Neural crest cell (in vitro differentiated cells): ENCODE results near the gene TMEM225B. TPM values are rescaled to one million over a fixed set of nuclear protein-coding genes. Genes with fewer than 3 reads are reported as not detected.
"Not testable (repeated sequence)": the region's sequence is repeated elsewhere in the genome, so short reads cannot be mapped to it uniquely, and the experiment has no call there.

ENCODE experiments used
- DNase-seq: peaks from one replicate; pipeline ENCODE4 v3.0.0; 2021; ENCODE audit warnings: low read depth, mixed read lengths, low spot score
- H3K27ac Mint-ChIP-seq: one replicate; pipeline ENCODE4 v1.8.0; 2021; ENCODE audit warnings: mild to moderate bottlenecking, mixed read lengths; ENCODE audit not compliant: unreplicated experiment
- H3K27me3 Mint-ChIP-seq: 2 replicates; pipeline ENCODE4 v1.8.0; 2021; ENCODE audit warnings: low read depth, mild to moderate bottlenecking, mixed read lengths
- H3K36me3 Mint-ChIP-seq: 2 replicates; pipeline ENCODE4 v1.8.0; 2021; ENCODE audit warnings: low read depth, mild to moderate bottlenecking, mixed read lengths
- H3K4me1 Mint-ChIP-seq: 2 replicates; pipeline ENCODE4 v1.8.0; 2021; ENCODE audit warnings: mixed read lengths
- H3K4me3 Mint-ChIP-seq: one replicate; pipeline ENCODE4 v1.8.0; 2021; ENCODE audit warnings: mild to moderate bottlenecking, mixed read lengths
- H3K9me3 Mint-ChIP-seq: 2 replicates; pipeline ENCODE4 v1.8.0; 2021; ENCODE audit warnings: mixed read lengths
- total RNA-seq: library from RNA; stranded (reverse); gene quantifications from 2 replicates; pipeline ENCODE4 v1.2.1, GENCODE V29; 2021
- TF ChIP-seq, protein P1 (sequence below): fragments of 200-600 bp; sonication (generic); conservative IDR thresholded peaks from 2 replicates; pipeline ENCODE4 v1.5.0; 2021; ENCODE audit warnings: antibody characterized with exemption, mild to moderate bottlenecking

Gene TMEM225B
- total RNA-seq, 1 donor from 2014 or later = 0.91 TPM

DNA sequence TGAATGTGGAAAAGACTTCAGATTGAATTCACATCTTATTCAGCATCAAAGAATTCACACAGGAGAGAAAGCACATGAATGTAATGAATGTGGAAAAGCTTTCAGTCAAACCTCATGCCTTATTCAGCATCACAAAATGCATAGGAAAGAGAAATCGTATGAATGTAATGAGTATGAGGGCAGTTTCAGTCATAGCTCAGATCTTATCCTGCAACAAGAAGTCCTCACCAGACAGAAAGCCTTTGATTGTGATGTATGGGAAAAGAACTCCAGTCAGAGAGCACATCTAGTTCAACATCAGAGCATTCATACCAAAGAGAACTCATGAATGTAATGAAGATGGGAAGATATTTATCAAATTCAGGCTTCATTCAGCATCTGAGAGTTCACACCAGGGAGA lies 24.8 kb upstream of the TMEM225B start:
- Mint-ChIP-seq H3K27ac (no peak overlapping the region), H3K9me3 (no peaks in the 10 kb centered on the region), H3K4me3 (no peak overlapping the region), H3K4me1 (no peaks in the 10 kb centered on the region), H3K27me3 (no peaks in the 10 kb centered on the region), H3K36me3 (peaks cover 5% of the 10 kb centered on the region)
- DNase-seq = no peak
- TF ChIP-seq, protein P1, sequence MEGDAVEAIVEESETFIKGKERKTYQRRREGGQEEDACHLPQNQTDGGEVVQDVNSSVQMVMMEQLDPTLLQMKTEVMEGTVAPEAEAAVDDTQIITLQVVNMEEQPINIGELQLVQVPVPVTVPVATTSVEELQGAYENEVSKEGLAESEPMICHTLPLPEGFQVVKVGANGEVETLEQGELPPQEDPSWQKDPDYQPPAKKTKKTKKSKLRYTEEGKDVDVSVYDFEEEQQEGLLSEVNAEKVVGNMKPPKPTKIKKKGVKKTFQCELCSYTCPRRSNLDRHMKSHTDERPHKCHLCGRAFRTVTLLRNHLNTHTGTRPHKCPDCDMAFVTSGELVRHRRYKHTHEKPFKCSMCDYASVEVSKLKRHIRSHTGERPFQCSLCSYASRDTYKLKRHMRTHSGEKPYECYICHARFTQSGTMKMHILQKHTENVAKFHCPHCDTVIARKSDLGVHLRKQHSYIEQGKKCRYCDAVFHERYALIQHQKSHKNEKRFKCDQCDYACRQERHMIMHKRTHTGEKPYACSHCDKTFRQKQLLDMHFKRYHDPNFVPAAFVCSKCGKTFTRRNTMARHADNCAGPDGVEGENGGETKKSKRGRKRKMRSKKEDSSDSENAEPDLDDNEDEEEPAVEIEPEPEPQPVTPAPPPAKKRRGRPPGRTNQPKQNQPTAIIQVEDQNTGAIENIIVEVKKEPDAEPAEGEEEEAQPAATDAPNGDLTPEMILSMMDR = no peak

DNA sequence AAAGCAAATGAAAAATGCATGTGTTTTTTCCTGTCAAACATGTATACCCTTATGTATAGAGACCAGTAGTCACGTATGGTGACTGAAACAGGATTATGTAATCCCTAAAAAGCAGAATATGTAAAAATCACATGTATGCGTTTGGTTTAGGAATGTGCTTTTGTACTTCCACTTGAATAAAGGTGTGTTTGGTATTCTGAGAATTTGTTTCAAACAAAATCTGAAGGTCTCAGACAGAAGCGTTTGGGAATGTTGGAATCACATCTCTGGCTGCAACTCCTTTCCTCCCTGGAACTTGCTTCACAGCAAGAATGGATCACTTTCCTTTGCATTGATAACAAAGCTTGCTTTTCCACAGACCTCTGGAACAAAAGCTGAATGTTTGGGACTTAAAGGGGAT lies 21.8 kb upstream of the TMEM225B start:
- Mint-ChIP-seq H3K9me3 (no peaks in the 10 kb centered on the region), H3K36me3 (peaks cover 5% of the 10 kb centered on the region), H3K27me3 (no peaks in the 10 kb centered on the region), H3K4me1 (peaks cover 19% of the 10 kb centered on the region), H3K27ac (no peak overlapping the region), H3K4me3 (no peak overlapping the region)
- TF ChIP-seq, protein P1 = no peak
- no peak for DNase-seq

DNA sequence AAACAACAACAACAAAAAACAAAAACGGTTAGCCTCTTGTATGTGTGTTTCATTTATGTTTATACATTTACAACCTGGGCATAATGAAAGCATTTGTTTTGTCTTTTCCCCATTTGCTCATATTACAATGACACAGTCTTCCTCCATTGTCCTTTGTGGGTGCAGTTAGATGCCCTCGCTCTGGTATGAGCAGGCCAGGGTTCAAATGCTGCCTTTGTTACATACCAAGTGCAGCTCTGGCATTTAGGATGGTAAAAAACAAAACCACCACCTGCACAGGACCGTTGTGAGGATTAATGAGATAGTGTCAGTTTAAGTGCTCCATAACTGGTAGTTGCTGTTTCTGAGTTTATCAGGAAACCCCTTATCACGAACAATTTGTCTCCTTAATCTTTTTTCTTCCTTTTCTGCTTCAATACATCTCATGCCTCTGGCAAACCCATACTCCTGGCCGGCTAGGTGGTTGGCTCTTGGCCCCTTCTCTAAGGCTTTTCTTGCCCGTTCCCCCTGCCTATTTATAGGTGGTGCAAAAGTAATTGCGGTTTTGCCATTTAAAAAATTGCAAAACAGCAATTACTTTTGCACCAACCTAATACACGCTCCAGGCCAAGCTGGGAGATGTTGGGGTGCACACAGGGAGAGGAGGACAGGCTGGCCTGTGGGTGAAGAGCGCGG lies 18.6 kb upstream of the TMEM225B start:
- Mint-ChIP-seq H3K27ac (no peak overlapping the region), H3K36me3 (no peaks in the 10 kb centered on the region), H3K9me3 (no peaks in the 10 kb centered on the region), H3K27me3 (peaks cover 3% of the 10 kb centered on the region), H3K4me1 (peaks cover 21% of the 10 kb centered on the region), H3K4me3 (peak overlapping the region; percentile 90)
- DNase-seq = no peak
- TF ChIP-seq, protein P1 = no peak

DNA sequence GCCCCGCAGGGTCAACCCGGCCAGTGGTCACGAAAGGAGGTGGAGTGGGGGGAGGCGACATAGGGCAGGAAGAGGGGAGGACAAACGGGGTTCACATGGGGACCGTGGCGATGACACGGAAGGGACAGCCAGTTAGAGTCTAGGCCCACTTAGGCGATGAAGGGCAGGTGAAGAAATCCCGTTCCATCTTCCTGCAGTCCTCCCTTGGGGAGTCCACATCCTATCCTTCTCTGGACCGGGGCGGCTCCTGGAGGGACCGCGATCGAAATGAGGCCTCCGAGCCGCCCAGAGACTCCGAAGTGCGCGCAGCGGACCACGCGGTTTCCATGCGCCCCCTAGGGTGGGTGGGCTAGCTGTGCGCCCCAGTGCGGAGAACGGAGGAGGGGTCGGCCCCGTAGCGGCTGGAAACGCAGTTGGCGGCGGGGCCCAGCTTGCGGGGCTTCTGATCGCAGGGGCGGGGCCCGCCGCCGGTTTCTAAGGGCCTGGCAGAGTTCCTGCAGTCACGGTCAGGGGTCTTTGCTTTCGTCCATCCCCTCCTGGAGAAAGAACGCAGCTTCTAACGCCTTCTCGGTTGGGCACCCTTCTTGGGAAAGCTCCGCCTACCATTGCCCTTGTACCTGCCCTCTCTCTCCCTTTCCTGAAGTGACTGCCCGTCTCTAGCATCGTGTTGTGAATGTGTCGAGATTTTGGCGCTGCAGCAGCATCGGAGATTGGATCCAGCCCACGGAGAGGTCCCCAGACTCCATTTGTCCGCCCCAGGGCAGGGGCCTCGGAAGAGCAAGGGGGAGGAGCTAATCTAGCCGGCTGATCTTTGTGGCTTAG lies 17.9 kb upstream of the TMEM225B start:
- Mint-ChIP-seq H3K27me3 (peaks cover 8% of the 10 kb centered on the region), H3K36me3 (no peaks in the 10 kb centered on the region), H3K4me1 (peaks cover 21% of the 10 kb centered on the region), H3K9me3 (no peaks in the 10 kb centered on the region), H3K4me3 (peak overlapping the region; percentile 90), H3K27ac (peak overlapping the region; percentile 97)
- peak; percentile 79 for DNase-seq
- TF ChIP-seq, protein P1 = peak; percentile 61

DNA sequence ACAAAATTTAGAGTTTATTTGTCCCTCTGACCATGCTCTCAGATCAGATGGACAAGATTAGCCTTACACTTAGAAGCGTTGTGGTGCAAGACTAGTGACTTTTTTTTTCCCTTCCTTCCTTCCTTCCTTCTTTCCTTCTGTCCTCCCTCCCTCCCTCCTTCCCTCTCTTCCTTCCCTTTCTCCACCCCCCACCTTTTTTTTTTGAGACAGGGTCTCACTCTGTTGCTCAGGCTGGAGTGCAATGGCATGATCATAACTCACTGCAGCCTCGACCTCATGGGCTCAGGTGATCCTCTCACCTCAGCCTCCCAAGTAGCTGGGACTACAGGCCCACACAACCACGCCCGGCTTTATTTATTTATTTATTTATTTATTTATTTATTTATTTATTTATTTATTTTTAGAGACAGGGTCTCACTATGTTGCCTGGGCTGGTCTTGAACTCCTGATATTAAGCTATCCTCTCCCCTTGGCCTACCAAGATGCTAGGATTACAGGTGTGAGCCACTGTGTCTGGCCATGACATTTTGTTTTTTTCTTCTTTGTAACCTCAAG lies 17.2 kb upstream of the TMEM225B start:
- not testable (repeated sequence) for DNase-seq, H3K36me3 Mint-ChIP-seq, H3K9me3 Mint-ChIP-seq
- Mint-ChIP-seq H3K27ac (peak overlapping the region; percentile 97), H3K4me1 (peaks cover 21% of the 10 kb centered on the region), H3K27me3 (peaks cover 11% of the 10 kb centered on the region), H3K4me3 (peak overlapping the region; percentile 90)
